Thoracic aorta (tissue), 2 donors: ENCODE data around the gene ZNF584. TPM values are rescaled to one million over a fixed set of nuclear protein-coding genes. Genes with fewer than 3 reads are reported as not detected.

Source experiments
- ATAC-seq: fragments of 150-250 bp; one replicate; pipeline ENCODE4 v1.8.0; 2017; ENCODE audit warnings: low read depth; ENCODE audit not compliant: insufficient number of reproducible peaks, low FRiP score
- DNase-seq: peaks from one replicate; pipeline ENCODE4 v3.0.0-alpha.2; 2020; ENCODE audit warnings: low spot score
- H3K27ac ChIP-seq, 2 donors: fragments of 200-600 bp; sonication (generic); 1 replicate in 1 of 2; 2 replicates in 1 of 2; pipeline ENCODE4 v1.5.1; 2016; ENCODE audit warnings: mild to moderate bottlenecking in 2 of 2, moderate library complexity in 2 of 2
- H3K27me3 ChIP-seq: fragments of 200-600 bp; sonication (generic); replicated peaks from 2 replicates; pipeline ENCODE4 v1.6.0; 2016; ENCODE audit warnings: mild to moderate bottlenecking; ENCODE audit not compliant: insufficient read depth
- H3K36me3 ChIP-seq: fragments of 200-600 bp; sonication (generic); one replicate; pipeline ENCODE4 v1.5.1; 2016
- H3K4me1 ChIP-seq, 2 donors: fragments of 200-600 bp; sonication (generic); 1 replicate in 1 of 2; 2 replicates in 1 of 2; pipeline versions ENCODE4 v1.5.1 to v1.6.0; 2016; ENCODE audit warnings: low read depth in 2 of 2, mild to moderate bottlenecking in 1 of 2; ENCODE audit not compliant: control insufficient read depth in 1 of 2
- H3K4me3 ChIP-seq: fragments of 200-600 bp; sonication (generic); 2 replicates; pipeline ENCODE4 v1.5.1; 2016; ENCODE audit warnings: mild to moderate bottlenecking
- H3K9me3 ChIP-seq: fragments of 200-600 bp; sonication (generic); 2 replicates; pipeline ENCODE4 v1.5.1; 2016
- CTCF ChIP-seq: fragments of 200-600 bp; sonication (generic); IDR thresholded peaks from one replicate; pipeline ENCODE4 v1.5.1; 2019; ENCODE audit warnings: antibody characterized with exemption
- total RNA-seq, 2 donors: library from RNA; depleted of rRNA; stranded (reverse); fragments of >200 nt; gene quantifications; one replicate each; pipeline versions ENCODE4 v1.1.0 to v1.2.3, GENCODE V29; 2016

The ZNF584 gene
- total RNA-seq, 2 donors from 2014 or later = 18.7 to 31.5 TPM

GRCh38 chr19:58366585-58367430 is 41.6 kb upstream of the ZNF584 start:
- TF ChIP-seq CTCF = no peak
- Histone ChIP-seq H3K27ac (no peak overlapping the region), H3K36me3 (no peaks in the 10 kb centered on the region), H3K27me3 (no peaks in the 10 kb centered on the region), H3K4me1 (peaks cover under 1 to 2% of the 10 kb centered on the region in 2 donors), H3K4me3 (no peak overlapping the region), H3K9me3 (no peaks in the 10 kb centered on the region)
- DNase-seq = no peak
- no peak for ATAC-seq

- H3K27me3 ChIP-seq = no peaks in the 10 kb centered on the region
- no peaks in the 10 kb centered on the region for H3K9me3 ChIP-seq
- ATAC-seq = no peak
- TF ChIP-seq CTCF = no peak
- no peak for DNase-seq
- no peaks in the 10 kb centered on the region for H3K4me1 ChIP-seq
- no peaks in the 10 kb centered on the region for H3K36me3 ChIP-seq
- no peak overlapping the region for H3K4me3 ChIP-seq
- H3K27ac ChIP-seq = no peak overlapping the region
Observed at GRCh38 chr19:58367698-58368454, 40.6 kb upstream of the ZNF584 start.

- TF ChIP-seq CTCF = no peak
- H3K4me3 ChIP-seq = no peak overlapping the region
- H3K27me3 ChIP-seq = no peaks in the 10 kb centered on the region
- no peaks in the 10 kb centered on the region for H3K9me3 ChIP-seq
- H3K27ac ChIP-seq = no peak overlapping the region
- H3K4me1 ChIP-seq = no peaks in the 10 kb centered on the region
- ATAC-seq = no peak
- DNase-seq = no peak
- H3K36me3 ChIP-seq = no peaks in the 10 kb centered on the region
Observed at GRCh38 chr19:58368561-58369360, 39.7 kb upstream of the ZNF584 start.

GRCh38 chr19:58372311-58373133 is 35.9 kb upstream of the ZNF584 start:
- no peak for TF ChIP-seq CTCF
- Histone ChIP-seq H3K27me3 (no peaks in the 10 kb centered on the region), H3K27ac (no peak overlapping the region), H3K9me3 (no peaks in the 10 kb centered on the region), H3K4me1 (no peaks in the 10 kb centered on the region), H3K4me3 (no peak overlapping the region), H3K36me3 (no peaks in the 10 kb centered on the region)
- DNase-seq = no peak
- ATAC-seq = no peak
